Stimulated activated CD4-positive, alpha-beta T cell treated with anti-CD3 and anti-CD28 coated beads, Interleukin-12 subunit alpha, Interleukin-12 subunit beta, amount 100 ng/mL, for 48 hours (primary cell): ENCODE data around the gene CAND1.
"Not testable (repeated sequence)": the region's sequence is repeated elsewhere in the genome, so short reads cannot be mapped to it uniquely, and the experiment has no call there.

Experiments
- DNase-seq, 3 donors: peaks; one replicate each; pipeline ENCODE4 v3.0.0-alpha.2; 2020; ENCODE audit warnings: low read depth in 2 of 3, low spot score in 1 of 3

CAND1 gene

GRCh38 chr12:67338426-67338825, 69.3 kb downstream of the CAND1 start:
- DNase-seq, result no peak

- no peak for DNase-seq
Observed at GRCh38 chr12:67339530-67339929, 70.4 kb downstream of the CAND1 start.

- not testable (repeated sequence) for DNase-seq
Observed at GRCh38 chr12:67341086-67341485, 71.9 kb downstream of the CAND1 start.

GRCh38 chr12:67344979-67345710, 76.0 kb downstream of the CAND1 start:
- no peak for DNase-seq

- no peak for DNase-seq
Observed at GRCh38 chr12:67348683-67349082, 79.5 kb downstream of the CAND1 start.

GRCh38 chr12:67352682-67353081, 83.5 kb downstream of the CAND1 start:
- no peak for DNase-seq

- peak in 1 of 3 donors; percentile 3 for DNase-seq
Observed at GRCh38 chr12:67354322-67354721, 85.2 kb downstream of the CAND1 start.

- no peak for DNase-seq
Observed at GRCh38 chr12:67354966-67355365, 85.8 kb downstream of the CAND1 start.

- peak in 1 of 3 donors; percentile 13 for DNase-seq
Observed at GRCh38 chr12:67355428-67356379, 86.5 kb downstream of the CAND1 start.

GRCh38 chr12:67356380-67356774, 87.2 kb downstream of the CAND1 start:
- DNase-seq, result no peak

- DNase-seq, result no peak
Observed at GRCh38 chr12:67357376-67358125, 88.4 kb downstream of the CAND1 start.

- no peak for DNase-seq
Observed at GRCh38 chr12:67358781-67359338, 89.7 kb downstream of the CAND1 start.

- no peak for DNase-seq
Observed at GRCh38 chr12:67362526-67362925, 93.4 kb downstream of the CAND1 start.

GRCh38 chr12:67364228-67364627, 95.1 kb downstream of the CAND1 start:
- no peak for DNase-seq

GRCh38 chr12:67365131-67365530, 96.0 kb downstream of the CAND1 start:
- DNase-seq, result no peak

GRCh38 chr12:67367843-67368242, 98.7 kb downstream of the CAND1 start:
- no peak for DNase-seq
